Measurements from ENCODE around the gene MPPED2.

Gene MPPED2

DNA sequence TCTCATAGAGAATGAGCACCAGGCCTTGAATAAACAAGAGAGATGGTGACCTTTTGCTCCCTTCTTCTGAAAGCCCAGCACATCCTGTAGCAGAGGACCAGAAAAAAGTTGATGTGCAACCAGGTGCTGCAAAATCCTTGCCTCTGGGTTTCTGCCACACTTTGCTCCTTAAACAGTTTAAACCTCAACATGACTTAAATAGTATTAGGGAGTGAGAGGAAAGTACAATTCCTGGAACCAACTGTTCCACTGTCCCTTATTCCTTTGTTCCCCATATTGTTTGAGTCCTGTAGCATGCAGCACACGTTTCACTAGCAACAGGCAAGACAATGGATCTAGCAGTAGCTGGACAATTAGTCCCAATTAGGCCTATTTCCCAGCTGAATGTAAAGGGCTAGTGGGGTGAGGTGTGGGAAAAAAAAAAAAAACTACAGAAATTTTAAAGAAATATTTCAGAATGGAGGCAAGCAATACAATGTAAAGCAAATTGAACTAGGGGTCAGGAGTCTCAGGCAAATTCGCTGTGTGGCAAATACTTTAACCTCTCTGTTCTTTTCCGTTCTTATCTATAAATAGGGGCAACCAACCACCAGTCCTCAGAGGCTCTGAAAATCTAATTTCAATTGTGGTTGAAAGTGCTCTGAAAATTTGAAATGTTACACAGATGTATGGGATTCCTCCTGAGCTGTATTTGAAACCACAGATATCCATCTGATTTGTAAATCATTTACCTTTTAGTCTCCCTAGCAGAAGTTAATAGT is 6.6 kb downstream of the MPPED2 start:
- peak overlapping the region; percentile 38 for H3K27ac ChIP-seq
- H3K27me3 ChIP-seq = peaks cover 39% of the 10 kb centered on the region

DNA sequence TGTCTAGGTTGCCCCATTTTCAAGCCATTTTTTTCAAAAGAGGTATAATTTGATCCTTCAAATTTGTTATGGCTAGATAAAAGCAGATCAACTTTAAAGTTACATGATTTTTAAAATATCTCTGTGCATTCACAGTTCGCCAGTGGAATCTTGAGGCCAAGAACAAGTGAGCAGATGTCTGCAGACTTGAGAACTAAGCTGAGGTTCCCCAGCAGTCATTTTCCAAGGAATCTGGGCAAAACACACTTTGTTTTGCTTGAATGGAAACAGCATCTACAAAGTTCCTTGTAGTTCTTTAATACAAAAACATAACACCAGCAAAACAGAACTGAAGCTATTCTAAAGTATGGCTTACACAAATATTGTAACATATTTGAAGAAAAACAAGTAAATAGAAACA is 7.7 kb downstream of the MPPED2 start:
- TF ChIP-seq Cebpa-rat (IDR thresholded peaks at IDR 0.05) = no peak
- no peak overlapping the region for H3K4me3 ChIP-seq

More for the DNA sequence above, 6.6 kb downstream of the MPPED2 start:
- H3K4me1 ChIP-seq = peaks cover 67% of the 10 kb centered on the region
- H3K36me3 ChIP-seq = peaks cover 27% of the 10 kb centered on the region
- H3K9ac ChIP-seq = peak overlapping the region; percentile 9; the same call in 1 of the 2 replicates
- H3K4me3 ChIP-seq = 0 out of 2 replicates have a peak overlapping the region, but pooled peaks have one; percentile 3
- no peak for TF ChIP-seq Cebpa-rat (IDR thresholded peaks at IDR 0.05)
- peak overlapping the region; percentile 95 for H3K4me2 ChIP-seq
- peaks cover 10% of the 10 kb centered on the region for H3K9me3 ChIP-seq
- peaks cover 15% of the 10 kb centered on the region; the same call in 1 of the 2 replicates for H4K20me1 ChIP-seq

DNA sequence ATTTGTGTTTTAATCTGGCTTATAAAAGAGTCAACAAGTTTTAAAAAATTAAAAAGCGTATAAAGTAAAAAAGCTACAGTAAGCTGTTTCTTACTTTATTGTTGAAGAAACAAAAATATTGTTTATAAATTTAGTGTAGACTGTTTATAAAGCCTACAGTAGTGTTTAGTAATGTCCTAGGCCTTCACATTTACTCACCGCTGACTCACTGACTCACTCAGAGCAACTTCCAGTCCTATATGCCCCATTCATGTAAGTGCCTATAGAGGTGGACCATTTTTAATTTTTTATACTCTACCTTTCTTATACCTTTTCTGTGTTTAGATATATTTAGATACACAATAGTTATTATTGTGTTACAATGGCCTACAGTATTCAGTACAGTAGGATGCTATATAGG is 12.2 kb downstream of the MPPED2 start:
- Histone ChIP-seq H4K20me1 (no peaks in the 10 kb centered on the region), H3K36me3 (peaks cover 33% of the 10 kb centered on the region), H3K4me3 (no peak overlapping the region), H3K4me2 (no peak overlapping the region), H3K27me3 (no peaks in the 10 kb centered on the region), H3K9me3 (peaks cover 10% of the 10 kb centered on the region), H3K27ac (no peak overlapping the region), H3K9ac (no peak overlapping the region), H3K4me1 (peaks cover 30% of the 10 kb centered on the region)
- TF ChIP-seq Cebpa-rat (IDR thresholded peaks at IDR 0.05) = no peak

More for the DNA sequence above, 7.7 kb downstream of the MPPED2 start:
- peak overlapping the region; percentile 95 for H3K4me2 ChIP-seq
- peaks cover 10% of the 10 kb centered on the region for H3K9me3 ChIP-seq
- H4K20me1 ChIP-seq = peaks cover 3% of the 10 kb centered on the region; the same call in 1 of the 2 replicates
- H3K9ac ChIP-seq = no peak overlapping the region
- peaks cover 27% of the 10 kb centered on the region for H3K36me3 ChIP-seq
- no peak overlapping the region for H3K27ac ChIP-seq
- H3K27me3 ChIP-seq = peaks cover 27% of the 10 kb centered on the region
- H3K4me1 ChIP-seq = peaks cover 55% of the 10 kb centered on the region

DNA sequence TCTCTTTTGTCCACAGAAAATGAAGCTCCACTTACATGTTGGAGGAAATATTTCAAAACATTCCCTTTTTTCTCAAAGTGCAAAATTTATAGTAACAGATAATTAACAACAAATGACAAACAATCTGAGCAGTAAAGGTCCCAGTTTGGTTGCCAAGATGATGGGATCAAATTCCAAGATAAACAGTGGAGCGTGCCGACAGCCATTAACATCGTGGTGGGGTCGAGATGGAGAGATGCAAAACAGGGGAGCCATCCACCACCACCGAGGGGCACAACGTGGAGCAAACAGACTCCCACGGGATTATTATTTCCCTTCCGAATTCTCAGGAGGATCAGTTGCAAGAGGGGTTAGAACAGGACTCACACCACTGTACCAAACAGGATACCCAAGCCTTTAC is 17.2 kb downstream of the MPPED2 start:
- TF ChIP-seq Cebpa-rat (IDR thresholded peaks at IDR 0.05) = no peak
- Histone ChIP-seq H3K27ac (no peak overlapping the region), H3K4me1 (peaks cover 19% of the 10 kb centered on the region), H3K4me3 (no peak overlapping the region), H3K9me3 (no peaks in the 10 kb centered on the region), H3K9ac (no peak overlapping the region), H3K4me2 (no peak overlapping the region), H3K36me3 (peaks cover 7% of the 10 kb centered on the region; the same call in 1 of the 2 replicates), H4K20me1 (no peaks in the 10 kb centered on the region), H3K27me3 (no peaks in the 10 kb centered on the region)

DNA sequence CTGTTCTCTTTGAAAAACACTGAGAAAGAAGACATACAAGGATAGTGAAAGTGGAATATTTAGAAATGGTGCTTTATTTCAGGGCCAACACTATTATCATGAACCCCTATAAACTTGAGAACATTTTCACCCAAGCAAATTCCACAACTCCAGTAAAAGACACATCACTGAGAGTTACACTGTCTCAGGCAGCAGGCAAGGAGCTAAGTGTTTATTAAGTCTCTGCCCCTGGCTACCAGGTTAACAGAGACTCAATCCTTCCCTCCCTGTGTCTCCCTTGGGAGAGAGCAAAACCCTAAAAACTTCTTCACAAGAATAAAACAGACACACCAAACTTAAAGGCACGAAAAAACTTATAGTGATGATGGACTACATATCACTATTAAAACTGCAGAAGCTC is 18.5 kb downstream of the MPPED2 start:
- peaks cover 11% of the 10 kb centered on the region for H3K4me1 ChIP-seq
- TF ChIP-seq Cebpa-rat (IDR thresholded peaks at IDR 0.05) = no peak
- no peak overlapping the region for H3K4me2 ChIP-seq
- H3K27ac ChIP-seq = no peak overlapping the region
- H3K9ac ChIP-seq = no peak overlapping the region
- H4K20me1 ChIP-seq = no peaks in the 10 kb centered on the region
- no peaks in the 10 kb centered on the region for H3K27me3 ChIP-seq
- peaks cover 15% of the 10 kb centered on the region; the same call in 1 of the 2 replicates for H3K36me3 ChIP-seq
- 0 out of 2 replicates have a peak, but pooled peaks cover 7% of the 10 kb centered on the region for H3K9me3 ChIP-seq
- no peak overlapping the region for H3K4me3 ChIP-seq

DNA sequence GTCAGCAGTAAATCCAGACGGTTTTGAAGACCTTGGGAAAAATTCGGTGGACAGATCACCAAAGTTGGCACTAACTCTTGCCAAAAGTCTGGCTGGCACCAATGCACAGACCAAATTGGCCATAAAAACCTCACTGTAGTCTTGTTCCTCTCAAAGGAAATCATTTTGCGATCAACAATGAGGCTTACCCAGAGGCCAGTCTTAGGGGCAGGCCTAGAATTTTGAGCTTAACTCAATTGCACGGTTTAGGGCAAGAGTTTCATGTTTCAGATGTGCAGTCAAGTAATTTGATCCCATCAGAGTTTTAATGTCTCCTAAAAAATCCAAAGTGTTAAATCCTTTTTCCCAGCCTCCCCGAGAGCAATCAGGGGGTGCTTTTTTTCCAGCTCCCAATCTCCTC is 19.0 kb downstream of the MPPED2 start:
- H3K27me3 ChIP-seq = no peaks in the 10 kb centered on the region
- peaks cover 15% of the 10 kb centered on the region; the same call in 1 of the 2 replicates for H3K36me3 ChIP-seq

DNA sequence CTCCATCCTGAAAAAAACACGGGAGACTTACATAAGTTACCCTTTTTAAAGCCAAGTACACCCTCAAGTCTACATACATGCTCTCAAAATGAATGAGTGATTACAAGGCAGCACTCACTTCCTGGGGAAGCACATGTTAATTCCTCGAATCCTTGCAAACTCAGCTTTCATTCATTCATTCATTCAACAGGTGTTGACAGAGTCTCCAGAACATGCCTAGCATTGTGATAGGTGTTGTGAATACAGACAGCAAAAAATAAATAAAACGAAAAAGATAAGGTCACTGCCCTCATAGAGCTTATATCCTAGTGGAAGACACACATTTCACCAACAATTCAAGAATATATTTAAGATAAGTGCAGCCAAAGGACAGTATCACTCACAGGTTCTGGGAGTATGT is 19.7 kb downstream of the MPPED2 start:
- TF ChIP-seq Cebpa-rat (IDR thresholded peaks at IDR 0.05) = no peak
- Histone ChIP-seq H3K9me3 (0 out of 2 replicates have a peak, but pooled peaks cover 7% of the 10 kb centered on the region), H3K4me3 (no peak overlapping the region), H3K27me3 (no peaks in the 10 kb centered on the region), H4K20me1 (no peaks in the 10 kb centered on the region; the same call in 1 of the 2 replicates), H3K4me2 (no peak overlapping the region), H3K4me1 (peaks cover 11% of the 10 kb centered on the region), H3K27ac (no peak overlapping the region), H3K9ac (no peak overlapping the region), H3K36me3 (peaks cover 15% of the 10 kb centered on the region; the same call in 1 of the 2 replicates)

More for the DNA sequence above, 19.0 kb downstream of the MPPED2 start:
- Histone ChIP-seq H3K4me2 (no peak overlapping the region), H3K4me1 (peaks cover 11% of the 10 kb centered on the region), H4K20me1 (no peaks in the 10 kb centered on the region), H3K4me3 (no peak overlapping the region), H3K9me3 (0 out of 2 replicates have a peak, but pooled peaks cover 7% of the 10 kb centered on the region), H3K9ac (no peak overlapping the region), H3K27ac (no peak overlapping the region)
- TF ChIP-seq Cebpa-rat (IDR thresholded peaks at IDR 0.05) = no peak

DNA sequence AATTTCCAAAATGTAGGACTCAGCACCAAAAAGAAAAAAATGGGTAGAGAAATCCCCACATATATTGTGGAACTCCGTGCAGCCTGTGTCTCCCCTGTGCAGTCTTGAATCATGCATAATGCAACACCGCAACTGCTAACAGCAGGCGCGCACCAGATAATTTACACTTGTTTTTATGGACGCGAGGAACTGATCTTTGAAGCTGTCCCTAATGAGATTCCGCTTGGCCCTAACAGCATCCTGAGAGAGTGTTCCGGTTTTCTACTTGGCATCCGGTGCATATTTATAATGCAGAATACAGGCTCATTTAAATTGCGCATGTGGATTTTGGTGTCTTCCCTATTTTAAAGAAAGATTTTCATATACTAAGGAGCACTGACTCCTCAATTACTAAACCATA is 21.1 kb downstream of the MPPED2 start:
- H3K4me1 ChIP-seq = peaks cover 13% of the 10 kb centered on the region
- no peak overlapping the region for H3K9ac ChIP-seq
- no peak overlapping the region for H3K4me2 ChIP-seq
- H3K27ac ChIP-seq = no peak overlapping the region
- H4K20me1 ChIP-seq = no peaks in the 10 kb centered on the region; the same call in 1 of the 2 replicates
- no peaks in the 10 kb centered on the region for H3K27me3 ChIP-seq
- TF ChIP-seq Cebpa-rat (IDR thresholded peaks at IDR 0.05) = no peak
- no peak overlapping the region for H3K4me3 ChIP-seq
- 0 out of 2 replicates have a peak, but pooled peaks cover 7% of the 10 kb centered on the region for H3K9me3 ChIP-seq
- peaks cover 14% of the 10 kb centered on the region; the same call in 1 of the 2 replicates for H3K36me3 ChIP-seq

DNA sequence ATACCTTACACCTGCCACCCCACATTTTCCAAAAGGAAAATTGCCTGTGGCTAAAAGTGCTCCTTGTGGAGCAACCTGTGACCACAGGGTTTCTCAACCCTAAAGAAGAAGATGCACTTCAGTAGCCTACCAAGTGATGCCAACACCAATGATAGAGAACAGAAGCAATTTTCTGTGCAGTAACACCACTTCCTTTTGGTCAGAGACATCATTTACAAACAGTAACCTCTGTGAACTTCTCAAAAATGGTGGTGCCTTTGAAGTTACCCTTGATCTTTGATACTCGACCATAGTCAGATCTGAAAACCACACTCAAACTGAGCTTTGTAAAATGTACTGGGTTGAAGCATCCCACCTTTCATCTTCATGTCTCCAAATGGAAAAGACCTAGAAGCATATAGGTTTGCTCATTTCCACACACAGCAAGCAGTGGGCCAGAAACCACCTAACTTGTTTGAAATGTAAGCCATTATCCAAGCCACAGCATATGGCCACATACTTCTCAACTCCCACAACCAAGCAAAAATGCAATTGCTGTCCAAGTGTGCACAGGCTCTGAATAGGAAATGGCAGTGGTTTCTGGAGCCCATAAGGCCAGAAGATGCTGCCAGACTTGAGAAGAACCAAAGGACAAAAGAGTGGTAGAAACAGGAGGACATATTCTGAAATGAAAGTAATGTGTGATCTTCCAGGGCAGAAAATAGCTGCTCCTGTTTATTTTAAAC is 24.3 kb downstream of the MPPED2 start:
- Histone ChIP-seq H3K4me1 (peaks cover 13% of the 10 kb centered on the region), H3K4me2 (no peak overlapping the region), H3K4me3 (no peak overlapping the region), H3K9ac (no peak overlapping the region), H3K27me3 (no peaks in the 10 kb centered on the region), H3K36me3 (peaks cover 10% of the 10 kb centered on the region; the same call in 1 of the 2 replicates), H3K9me3 (0 out of 2 replicates have a peak, but pooled peaks cover 7% of the 10 kb centered on the region), H4K20me1 (no peaks in the 10 kb centered on the region; the same call in 1 of the 2 replicates), H3K27ac (no peak overlapping the region)
- TF ChIP-seq Cebpa-rat (IDR thresholded peaks at IDR 0.05) = no peak
